Kasumi-1 (cell line): ENCODE results near the gene RIMKLA.

Experiments
- DNase-seq, 2 experiments: peaks; one replicate each; lab custom pipeline; 2025; lab: John Stamatoyannopoulos, UW

The RIMKLA gene

GRCh38 chr1:42372796-42373195, 7.8 kb upstream of the RIMKLA start:
- DNase-seq, result no peak

- peak; percentile 27 to 33 for DNase-seq
These were observed 602 bp upstream of the RIMKLA start for GRCh38 chr1:42379794-42380585.

DNA sequence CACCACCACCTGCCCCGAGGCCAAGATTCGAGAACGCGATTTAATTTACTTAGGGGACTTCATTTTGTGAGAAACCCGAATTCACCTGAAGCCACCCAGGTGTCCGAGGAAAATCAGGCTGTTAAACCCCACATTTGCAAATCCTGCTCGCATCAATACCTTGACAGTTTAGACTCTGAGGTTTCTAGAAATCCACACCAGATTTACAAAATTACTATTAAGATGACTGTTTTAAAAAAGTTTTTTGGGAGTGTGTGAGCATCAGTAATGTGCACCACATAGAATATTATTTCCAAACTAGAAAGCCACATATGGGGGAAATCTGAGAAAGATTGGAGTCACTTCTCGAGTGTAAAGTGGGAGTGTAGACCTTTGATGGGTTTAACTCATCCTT, 685 bp downstream of the RIMKLA start:
- no peak for DNase-seq

- no peak for DNase-seq
These were observed 4.7 kb downstream of the RIMKLA start for GRCh38 chr1:42385283-42385682.

DNA sequence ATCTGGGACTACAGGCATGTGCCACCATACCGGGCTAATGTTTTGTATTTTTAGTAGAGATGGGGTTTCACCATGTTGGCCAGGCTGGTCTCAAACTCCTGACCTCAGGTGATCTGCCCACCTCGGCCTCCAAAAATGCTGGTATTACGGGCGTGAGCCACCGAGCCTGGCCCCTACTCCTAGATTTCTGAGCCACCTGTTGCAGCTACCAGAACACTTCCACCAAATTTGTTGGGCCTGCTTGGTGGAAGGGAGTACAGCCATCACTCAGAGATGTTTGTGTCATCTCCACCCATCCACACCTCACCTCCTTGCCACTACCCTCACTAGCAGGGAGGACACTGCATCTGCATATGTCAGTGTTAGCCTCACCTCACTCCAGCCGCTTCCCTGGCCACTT, 5.5 kb downstream of the RIMKLA start:
- no peak for DNase-seq

DNA sequence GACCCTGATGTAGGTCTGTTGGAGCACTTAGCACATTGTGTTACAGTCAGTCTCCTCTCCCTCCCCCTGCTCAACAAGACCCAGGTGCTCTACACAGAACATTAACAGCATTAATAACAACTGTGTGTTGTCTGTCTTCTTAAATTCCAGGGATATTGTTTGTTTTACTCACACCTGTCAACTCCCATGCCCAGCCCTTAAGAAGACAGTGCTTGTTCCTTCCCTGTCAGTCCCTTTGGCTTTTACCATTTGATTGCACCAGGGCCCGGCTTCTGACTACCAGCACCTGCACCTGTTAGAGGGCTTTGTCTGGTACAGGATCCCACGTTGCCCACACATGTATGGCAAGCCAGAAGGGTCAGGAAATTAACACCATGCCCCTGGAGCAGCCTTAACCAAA, 11.7 kb downstream of the RIMKLA start:
- no peak for DNase-seq

- DNase-seq, result no peak
These were observed 12.6 kb downstream of the RIMKLA start for GRCh38 chr1:42392967-42393848.

DNA sequence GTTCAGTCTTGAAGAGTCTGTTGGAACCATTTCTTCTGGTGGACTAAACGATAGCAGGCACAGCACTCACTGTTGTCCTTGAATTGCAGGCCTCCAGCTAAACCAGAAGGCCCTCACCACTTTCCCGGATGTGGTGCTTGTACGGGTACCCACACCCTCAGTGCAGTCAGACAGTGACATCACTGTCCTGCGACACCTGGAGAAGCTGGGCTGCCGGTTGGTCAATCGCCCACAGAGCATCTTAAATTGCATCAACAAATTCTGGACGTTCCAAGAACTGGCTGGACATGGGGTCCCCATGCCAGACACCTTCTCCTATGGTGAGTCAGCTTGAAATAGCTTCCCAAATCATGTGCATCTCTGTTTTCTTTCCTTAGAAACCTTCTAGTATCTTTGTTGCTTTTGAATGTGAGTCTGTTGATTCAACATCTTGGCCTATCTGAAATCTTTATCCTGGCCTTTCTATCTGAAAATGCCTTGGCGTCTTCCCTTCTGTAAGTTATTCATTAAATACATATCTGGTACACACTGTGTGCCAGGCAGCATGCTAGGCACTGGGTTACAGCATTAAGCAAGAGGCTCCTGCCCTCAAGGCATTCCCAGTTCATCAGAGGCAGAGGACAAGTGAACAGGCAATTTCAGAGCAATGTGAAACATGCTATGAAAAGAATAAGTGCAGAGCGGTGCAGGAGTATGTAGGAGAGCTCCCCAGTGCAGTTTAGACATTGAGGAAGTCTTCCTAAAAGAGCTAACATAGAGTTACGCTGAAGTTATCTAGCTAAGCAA, 18.9 kb downstream of the RIMKLA start:
- DNase-seq, result no peak

DNA sequence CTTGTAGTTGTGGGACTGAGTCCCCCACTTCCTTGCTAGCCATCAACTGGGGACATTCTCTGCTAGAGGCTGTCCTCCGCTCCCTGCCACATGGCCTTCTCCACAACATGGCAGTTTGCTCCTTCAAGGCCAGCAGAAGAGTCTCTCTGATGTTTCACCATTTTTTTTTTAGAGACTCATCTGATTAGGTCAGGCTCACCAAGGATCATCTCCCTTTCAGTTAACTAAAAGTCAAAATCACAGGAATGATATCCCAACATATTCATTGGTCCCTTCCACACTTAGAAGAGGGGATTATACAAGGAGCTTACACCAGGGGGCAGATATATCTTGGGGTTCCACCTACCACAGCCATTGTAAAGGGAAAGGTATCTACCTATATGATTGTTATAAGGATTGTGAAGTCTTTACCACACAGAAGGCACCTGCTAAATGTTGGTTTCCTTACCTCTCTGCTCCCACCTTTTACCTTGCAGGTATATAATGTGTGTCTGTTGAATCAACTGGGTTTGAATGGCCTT, 23.3 kb downstream of the RIMKLA start:
- no peak for DNase-seq

- DNase-seq, result no peak
These were observed 34.2 kb downstream of the RIMKLA start for GRCh38 chr1:42414551-42415496.

DNA sequence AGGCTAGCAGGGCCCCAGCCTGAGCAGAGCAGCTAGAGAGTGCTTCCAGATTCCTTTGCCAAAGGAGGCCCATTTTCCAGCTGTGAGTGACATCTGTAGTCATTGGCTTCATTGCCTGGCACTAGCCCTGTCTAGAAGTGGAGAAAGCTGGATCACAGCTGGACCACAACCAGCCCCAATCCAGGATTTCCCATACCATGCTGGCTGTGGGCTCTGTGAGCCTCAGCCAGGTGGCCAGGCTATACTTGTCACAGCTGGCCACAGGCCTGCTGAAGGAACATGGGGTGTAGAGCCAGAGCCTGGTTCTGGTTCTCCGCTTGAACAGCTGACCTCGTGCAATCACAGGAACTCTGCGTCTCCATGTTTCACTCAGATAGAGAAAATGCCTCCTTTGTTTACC, 36.6 kb downstream of the RIMKLA start:
- DNase-seq, result no peak

- DNase-seq, result no peak
These were observed 37.9 kb downstream of the RIMKLA start for GRCh38 chr1:42418516-42418915.

GRCh38 chr1:42419126-42419821, 38.7 kb downstream of the RIMKLA start:
- no peak for DNase-seq

- DNase-seq, result no peak
These were observed 39.5 kb downstream of the RIMKLA start for GRCh38 chr1:42420121-42420520.

GRCh38 chr1:42420911-42421585, 40.5 kb downstream of the RIMKLA start:
- no peak for DNase-seq

GRCh38 chr1:42422737-42423136, 42.1 kb downstream of the RIMKLA start:
- DNase-seq, result no peak

- no peak for DNase-seq
These were observed 43.1 kb downstream of the RIMKLA start for GRCh38 chr1:42423681-42424080.

- no peak for DNase-seq
These were observed 43.6 kb downstream of the RIMKLA start for GRCh38 chr1:42424201-42424600.

- no peak for DNase-seq
These were observed 46.6 kb downstream of the RIMKLA start for GRCh38 chr1:42427240-42427639.

GRCh38 chr1:42429603-42430002, 49.0 kb downstream of the RIMKLA start:
- DNase-seq, result no peak
